K562 (cell line): Measurements from ENCODE around the gene C7orf57. TPM values are rescaled to one million over a fixed set of nuclear protein-coding genes. Genes with fewer than 3 reads are reported as not detected.
A peak's percentile ranks its signal among the peaks of the same experiment; 100 is the strongest.

Source experiments
- ATF6 ChIP-seq: sonication (generic); formaldehyde crosslinking; IDR thresholded peaks from 2 replicates; pipeline ENCODE4 v1.4.0; 2020; ENCODE audit warnings: mild to moderate bottlenecking, missing genetic modification reagents
- BHLHE40 ChIP-seq: IDR thresholded peaks from 2 replicates; pipeline ENCODE4 v1.6.1; 2011; ENCODE audit warnings: low read length, improper control_type of control experiment
- MIER1 ChIP-seq: fragments of 450-650 bp; IDR thresholded peaks from 2 replicates; pipeline ENCODE4 v1.6.1; 2016; ENCODE audit warnings: antibody characterized with exemption, mild to moderate bottlenecking, low read depth
- PHTF2 ChIP-seq: fragments of 250-450 bp; sonication (Bioruptor Pico); IDR thresholded peaks from 2 replicates; pipeline ENCODE4 v1.5.0; 2021; ENCODE audit warnings: mild to moderate bottlenecking
- PTTG1 ChIP-seq: fragments of 450-650 bp; IDR thresholded peaks from 2 replicates; pipeline ENCODE4 v1.6.1; 2016; ENCODE audit warnings: low read depth, mild to moderate bottlenecking, missing genetic modification characterization, missing compliant biosample characterization
- TAF15 ChIP-seq: fragments of 200-400 bp; formaldehyde crosslinking; IDR thresholded peaks from 2 replicates; pipeline ENCODE4 v1.6.1; 2017; ENCODE audit warnings: mild to moderate bottlenecking, low read depth, low read length, moderate library complexity
- YBX1 ChIP-seq: fragments of 450-650 bp; IDR thresholded peaks from 2 replicates; pipeline ENCODE4 v1.7.1; 2016; ENCODE audit warnings: mild to moderate bottlenecking
- YY1 ChIP-seq, 3 experiments: IDR thresholded peaks; 2 replicates each; pipeline ENCODE4 v1.6.1; 2011; ENCODE audit warnings: low read length in 2 of 3, mild to moderate bottlenecking in 2 of 3, moderate library complexity in 2 of 3, borderline replicate concordance in 1 of 3, control low read depth in 1 of 3, low read depth in 1 of 3; ENCODE audit not compliant: insufficient read depth in 3 of 3, insufficient replicate concordance in 2 of 3, control insufficient read depth in 1 of 3, insufficient read length in 1 of 3; ENCODE audit errors: extremely low read depth in 1 of 3
- ZKSCAN8 ChIP-seq: fragments of 200-800 bp; sonication (Bioruptor generic); IDR thresholded peaks from 2 replicates; pipeline ENCODE4 v1.6.1; 2016; ENCODE audit warnings: missing genetic modification characterization, missing compliant biosample characterization
- ZNF174 ChIP-seq: fragments of 250-450 bp; sonication (Bioruptor Pico); IDR thresholded peaks from 2 replicates; pipeline ENCODE4 v1.4.0; 2020; ENCODE audit warnings: mild to moderate bottlenecking
- polyA plus RNA-seq, 8 experiments: library from polyadenylated mRNA; depleted of rRNA in 4 of 8; stranded (reverse) in 5 of 8; unstranded in 3 of 8; fragments of >200 nt; fragmentation: Nextera tagmentation in 2 of 8; fragmentation: Illumina TruSeq in 1 of 8; extraction: Ambion mirVana in 2 of 8; extraction: Trizol in 1 of 8; gene quantifications; 2 replicates each; pipeline versions ENCODE4 v1.2.1 to v1.2.3, GENCODE V29; 2011 to 2014; ENCODE audit warnings: inconsistent platforms in 1 of 8, missing spikeins in 1 of 8
- total RNA-seq, 7 experiments: library from RNA; depleted of rRNA in 6 of 7; stranded (reverse); fragments of >200 nt in 6 of 7; fragmentation: Illumina TruSeq in 2 of 7; extraction: Trizol in 2 of 7; gene quantifications; 2 replicates each; pipeline versions ENCODE4 v1.2.1 to v1.2.3, GENCODE V29; 2011 to 2021; ENCODE audit warnings: low replicate concordance in 1 of 7
- TF ChIP-seq, protein P1 (sequence below): fragments of 200-600 bp; sonication (generic); IDR thresholded peaks from one replicate; pipeline ENCODE4 v1.6.1; 2012; ENCODE audit warnings: mild to moderate bottlenecking, low read depth, low read length, inconsistent platforms
- TF ChIP-seq, protein P2 (sequence below): fragments of 250-450 bp; sonication (Bioruptor Pico); IDR thresholded peaks from 2 replicates; pipeline ENCODE4 v1.4.0; 2020; ENCODE audit warnings: mild to moderate bottlenecking

The C7orf57 gene
- total and polyA plus RNA-seq, 9 of the 15 experiments (the other 6 are each of a cell fraction or from before 2014, with no cell fraction given) = not detected

- TF ChIP-seq, protein P1, sequence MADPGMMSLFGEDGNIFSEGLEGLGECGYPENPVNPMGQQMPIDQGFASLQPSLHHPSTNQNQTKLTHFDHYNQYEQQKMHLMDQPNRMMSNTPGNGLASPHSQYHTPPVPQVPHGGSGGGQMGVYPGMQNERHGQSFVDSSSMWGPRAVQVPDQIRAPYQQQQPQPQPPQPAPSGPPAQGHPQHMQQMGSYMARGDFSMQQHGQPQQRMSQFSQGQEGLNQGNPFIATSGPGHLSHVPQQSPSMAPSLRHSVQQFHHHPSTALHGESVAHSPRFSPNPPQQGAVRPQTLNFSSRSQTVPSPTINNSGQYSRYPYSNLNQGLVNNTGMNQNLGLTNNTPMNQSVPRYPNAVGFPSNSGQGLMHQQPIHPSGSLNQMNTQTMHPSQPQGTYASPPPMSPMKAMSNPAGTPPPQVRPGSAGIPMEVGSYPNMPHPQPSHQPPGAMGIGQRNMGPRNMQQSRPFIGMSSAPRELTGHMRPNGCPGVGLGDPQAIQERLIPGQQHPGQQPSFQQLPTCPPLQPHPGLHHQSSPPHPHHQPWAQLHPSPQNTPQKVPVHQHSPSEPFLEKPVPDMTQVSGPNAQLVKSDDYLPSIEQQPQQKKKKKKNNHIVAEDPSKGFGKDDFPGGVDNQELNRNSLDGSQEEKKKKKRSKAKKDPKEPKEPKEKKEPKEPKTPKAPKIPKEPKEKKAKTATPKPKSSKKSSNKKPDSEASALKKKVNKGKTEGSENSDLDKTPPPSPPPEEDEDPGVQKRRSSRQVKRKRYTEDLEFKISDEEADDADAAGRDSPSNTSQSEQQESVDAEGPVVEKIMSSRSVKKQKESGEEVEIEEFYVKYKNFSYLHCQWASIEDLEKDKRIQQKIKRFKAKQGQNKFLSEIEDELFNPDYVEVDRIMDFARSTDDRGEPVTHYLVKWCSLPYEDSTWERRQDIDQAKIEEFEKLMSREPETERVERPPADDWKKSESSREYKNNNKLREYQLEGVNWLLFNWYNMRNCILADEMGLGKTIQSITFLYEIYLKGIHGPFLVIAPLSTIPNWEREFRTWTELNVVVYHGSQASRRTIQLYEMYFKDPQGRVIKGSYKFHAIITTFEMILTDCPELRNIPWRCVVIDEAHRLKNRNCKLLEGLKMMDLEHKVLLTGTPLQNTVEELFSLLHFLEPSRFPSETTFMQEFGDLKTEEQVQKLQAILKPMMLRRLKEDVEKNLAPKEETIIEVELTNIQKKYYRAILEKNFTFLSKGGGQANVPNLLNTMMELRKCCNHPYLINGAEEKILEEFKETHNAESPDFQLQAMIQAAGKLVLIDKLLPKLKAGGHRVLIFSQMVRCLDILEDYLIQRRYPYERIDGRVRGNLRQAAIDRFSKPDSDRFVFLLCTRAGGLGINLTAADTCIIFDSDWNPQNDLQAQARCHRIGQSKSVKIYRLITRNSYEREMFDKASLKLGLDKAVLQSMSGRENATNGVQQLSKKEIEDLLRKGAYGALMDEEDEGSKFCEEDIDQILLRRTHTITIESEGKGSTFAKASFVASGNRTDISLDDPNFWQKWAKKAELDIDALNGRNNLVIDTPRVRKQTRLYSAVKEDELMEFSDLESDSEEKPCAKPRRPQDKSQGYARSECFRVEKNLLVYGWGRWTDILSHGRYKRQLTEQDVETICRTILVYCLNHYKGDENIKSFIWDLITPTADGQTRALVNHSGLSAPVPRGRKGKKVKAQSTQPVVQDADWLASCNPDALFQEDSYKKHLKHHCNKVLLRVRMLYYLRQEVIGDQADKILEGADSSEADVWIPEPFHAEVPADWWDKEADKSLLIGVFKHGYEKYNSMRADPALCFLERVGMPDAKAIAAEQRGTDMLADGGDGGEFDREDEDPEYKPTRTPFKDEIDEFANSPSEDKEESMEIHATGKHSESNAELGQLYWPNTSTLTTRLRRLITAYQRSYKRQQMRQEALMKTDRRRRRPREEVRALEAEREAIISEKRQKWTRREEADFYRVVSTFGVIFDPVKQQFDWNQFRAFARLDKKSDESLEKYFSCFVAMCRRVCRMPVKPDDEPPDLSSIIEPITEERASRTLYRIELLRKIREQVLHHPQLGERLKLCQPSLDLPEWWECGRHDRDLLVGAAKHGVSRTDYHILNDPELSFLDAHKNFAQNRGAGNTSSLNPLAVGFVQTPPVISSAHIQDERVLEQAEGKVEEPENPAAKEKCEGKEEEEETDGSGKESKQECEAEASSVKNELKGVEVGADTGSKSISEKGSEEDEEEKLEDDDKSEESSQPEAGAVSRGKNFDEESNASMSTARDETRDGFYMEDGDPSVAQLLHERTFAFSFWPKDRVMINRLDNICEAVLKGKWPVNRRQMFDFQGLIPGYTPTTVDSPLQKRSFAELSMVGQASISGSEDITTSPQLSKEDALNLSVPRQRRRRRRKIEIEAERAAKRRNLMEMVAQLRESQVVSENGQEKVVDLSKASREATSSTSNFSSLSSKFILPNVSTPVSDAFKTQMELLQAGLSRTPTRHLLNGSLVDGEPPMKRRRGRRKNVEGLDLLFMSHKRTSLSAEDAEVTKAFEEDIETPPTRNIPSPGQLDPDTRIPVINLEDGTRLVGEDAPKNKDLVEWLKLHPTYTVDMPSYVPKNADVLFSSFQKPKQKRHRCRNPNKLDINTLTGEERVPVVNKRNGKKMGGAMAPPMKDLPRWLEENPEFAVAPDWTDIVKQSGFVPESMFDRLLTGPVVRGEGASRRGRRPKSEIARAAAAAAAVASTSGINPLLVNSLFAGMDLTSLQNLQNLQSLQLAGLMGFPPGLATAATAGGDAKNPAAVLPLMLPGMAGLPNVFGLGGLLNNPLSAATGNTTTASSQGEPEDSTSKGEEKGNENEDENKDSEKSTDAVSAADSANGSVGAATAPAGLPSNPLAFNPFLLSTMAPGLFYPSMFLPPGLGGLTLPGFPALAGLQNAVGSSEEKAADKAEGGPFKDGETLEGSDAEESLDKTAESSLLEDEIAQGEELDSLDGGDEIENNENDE = no peak
- TF ChIP-seq BHLHE40 (peak; percentile 53), TAF15 (no peak), PTTG1 (no peak), YY1 (IDR thresholded peaks at IDR 0.05; ENCODE audit: borderline replicate concordance in 1 of 3, control insufficient read depth in 1 of 3, extremely low read depth in 1 of 3, insufficient read depth in 3 of 3, insufficient read length in 1 of 3, insufficient replicate concordance in 2 of 3, low read depth in 1 of 3, low read length in 2 of 3) (peak in 1 of 3 experiments; percentile 8), MIER1 (no peak), ZKSCAN8 (CRISPR knock-in tag) (no peak), ATF6 (CRISPR knock-in tag) (no peak), PHTF2 (no peak), YBX1 (no peak), ZNF174 (CRISPR knock-in tag) (no peak)
- TF ChIP-seq, protein P2, sequence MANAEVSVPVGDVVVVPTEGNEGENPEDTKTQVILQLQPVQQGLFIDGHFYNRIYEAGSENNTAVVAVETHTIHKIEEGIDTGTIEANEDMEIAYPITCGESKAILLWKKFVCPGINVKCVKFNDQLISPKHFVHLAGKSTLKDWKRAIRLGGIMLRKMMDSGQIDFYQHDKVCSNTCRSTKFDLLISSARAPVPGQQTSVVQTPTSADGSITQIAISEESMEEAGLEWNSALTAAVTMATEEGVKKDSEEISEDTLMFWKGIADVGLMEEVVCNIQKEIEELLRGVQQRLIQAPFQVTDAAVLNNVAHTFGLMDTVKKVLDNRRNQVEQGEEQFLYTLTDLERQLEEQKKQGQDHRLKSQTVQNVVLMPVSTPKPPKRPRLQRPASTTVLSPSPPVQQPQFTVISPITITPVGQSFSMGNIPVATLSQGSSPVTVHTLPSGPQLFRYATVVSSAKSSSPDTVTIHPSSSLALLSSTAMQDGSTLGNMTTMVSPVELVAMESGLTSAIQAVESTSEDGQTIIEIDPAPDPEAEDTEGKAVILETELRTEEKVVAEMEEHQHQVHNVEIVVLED (CRISPR knock-in tag) = no peak
These were observed 49.5 kb downstream of the C7orf57 start (continued) for GRCh38 chr7:48084727-48085432.
